GM21390 (cell line): Measurements from ENCODE around the gene OR8B8.
"Not testable (repeated sequence)": the region's sequence is repeated elsewhere in the genome, so short reads cannot be mapped to it uniquely, and the experiment has no call there.

Experiments
- ATAC-seq: cut with Tn5 transposase; IDR thresholded peaks from one replicate; pipeline ENCODE4 v1.9.1; 2021; ENCODE audit not compliant: unreplicated experiment

OR8B8 gene

GRCh38 chr11:124445646-124446150, at the start of gene OR8B8:
OR8B8 (minus strand) TSS chr11:124445696; CDS start chr11:124441085, 4,611 bp downstream.
- no peak for ATAC-seq

GRCh38 chr11:124493016-124493655, 47.6 kb upstream of the OR8B8 start:
- ATAC-seq, result no peak

GRCh38 chr11:124483422-124483821, 37.9 kb upstream of the OR8B8 start:
- no peak for ATAC-seq

GRCh38 chr11:124482362-124483147, 37.1 kb upstream of the OR8B8 start:
- ATAC-seq, result no peak

GRCh38 chr11:124481365-124482323, 36.1 kb upstream of the OR8B8 start:
- peak; percentile 87 for ATAC-seq

GRCh38 chr11:124479561-124479960, 34.1 kb upstream of the OR8B8 start:
- no peak for ATAC-seq

- ATAC-seq, result no peak
These were observed 29.8 kb upstream of the OR8B8 start for GRCh38 chr11:124475265-124475664.

GRCh38 chr11:124474779-124475178, 29.3 kb upstream of the OR8B8 start:
- no peak for ATAC-seq

- ATAC-seq, result no peak
These were observed 28.6 kb upstream of the OR8B8 start for GRCh38 chr11:124474079-124474478.

GRCh38 chr11:124473476-124473875, 28.0 kb upstream of the OR8B8 start:
- ATAC-seq, result no peak

GRCh38 chr11:124470561-124471227, 25.2 kb upstream of the OR8B8 start:
- ATAC-seq, result no peak

GRCh38 chr11:124467381-124467927, 22.0 kb upstream of the OR8B8 start:
- ATAC-seq, result no peak

- ATAC-seq, result no peak
These were observed 19.9 kb upstream of the OR8B8 start for GRCh38 chr11:124465368-124465767.

- no peak for ATAC-seq
These were observed 18.5 kb upstream of the OR8B8 start for GRCh38 chr11:124463990-124464389.

- no peak for ATAC-seq
These were observed 17.8 kb upstream of the OR8B8 start for GRCh38 chr11:124463324-124463723.

GRCh38 chr11:124460459-124460858, 15.0 kb upstream of the OR8B8 start:
- no peak for ATAC-seq

GRCh38 chr11:124459379-124459778, 13.9 kb upstream of the OR8B8 start:
- not testable (repeated sequence) for ATAC-seq

GRCh38 chr11:124454552-124454951, 9.1 kb upstream of the OR8B8 start:
- ATAC-seq, result no peak

- ATAC-seq, result no peak
These were observed 1.4 kb upstream of the OR8B8 start for GRCh38 chr11:124446916-124447315.

GRCh38 chr11:124442847-124443246, 2.6 kb downstream of the OR8B8 start:
- no peak for ATAC-seq
